ENCODE data around the gene GTSF1L. TPM values are rescaled to one million over a fixed set of nuclear protein-coding genes. Genes with fewer than 3 reads are reported as not detected.

Gene GTSF1L
- polyA plus RNA-seq, 4 donors = not detected

DNA sequence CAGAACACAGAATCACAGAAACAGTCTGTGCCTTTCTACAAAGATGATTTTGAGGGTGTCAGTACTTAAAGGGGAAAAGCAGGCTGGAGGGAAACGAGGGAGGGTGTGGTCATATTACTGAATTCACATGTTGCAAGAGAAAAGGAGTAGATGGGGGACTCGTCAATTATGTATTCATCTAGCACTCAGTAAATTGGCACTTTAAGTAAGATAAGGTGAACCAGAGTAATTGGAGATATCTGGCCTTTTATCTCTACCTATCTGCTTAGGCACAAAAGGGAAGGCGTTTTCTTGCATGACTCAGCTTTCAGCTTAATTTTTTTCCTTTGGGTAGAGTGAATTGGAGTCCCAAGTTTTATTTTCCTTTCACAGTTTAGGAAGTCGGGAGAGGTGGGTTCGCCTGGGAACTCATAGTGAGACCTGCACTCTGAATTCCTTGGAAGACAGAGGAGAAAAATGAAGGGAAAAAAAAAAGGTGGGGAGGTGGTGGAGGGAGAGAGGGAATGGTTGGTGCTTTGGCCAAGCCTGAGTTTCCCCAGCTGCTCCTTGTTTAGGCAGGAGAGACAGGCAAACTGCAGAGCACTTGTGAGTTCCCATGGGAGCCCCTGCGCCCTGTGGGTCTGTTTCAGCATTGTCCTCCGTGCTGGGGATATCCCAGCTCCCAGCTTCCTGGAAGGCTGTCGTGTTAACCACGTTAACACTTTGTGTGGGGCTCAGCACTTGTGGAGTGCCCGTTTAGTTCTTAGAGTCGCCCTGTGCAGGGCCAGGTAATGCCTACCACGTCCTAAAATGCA, 19.7 kb upstream of the GTSF1L start:
- DNase-seq (ENCODE audit: low read depth in 4 of 4, low spot score in 3 of 4) = no peak

DNA sequence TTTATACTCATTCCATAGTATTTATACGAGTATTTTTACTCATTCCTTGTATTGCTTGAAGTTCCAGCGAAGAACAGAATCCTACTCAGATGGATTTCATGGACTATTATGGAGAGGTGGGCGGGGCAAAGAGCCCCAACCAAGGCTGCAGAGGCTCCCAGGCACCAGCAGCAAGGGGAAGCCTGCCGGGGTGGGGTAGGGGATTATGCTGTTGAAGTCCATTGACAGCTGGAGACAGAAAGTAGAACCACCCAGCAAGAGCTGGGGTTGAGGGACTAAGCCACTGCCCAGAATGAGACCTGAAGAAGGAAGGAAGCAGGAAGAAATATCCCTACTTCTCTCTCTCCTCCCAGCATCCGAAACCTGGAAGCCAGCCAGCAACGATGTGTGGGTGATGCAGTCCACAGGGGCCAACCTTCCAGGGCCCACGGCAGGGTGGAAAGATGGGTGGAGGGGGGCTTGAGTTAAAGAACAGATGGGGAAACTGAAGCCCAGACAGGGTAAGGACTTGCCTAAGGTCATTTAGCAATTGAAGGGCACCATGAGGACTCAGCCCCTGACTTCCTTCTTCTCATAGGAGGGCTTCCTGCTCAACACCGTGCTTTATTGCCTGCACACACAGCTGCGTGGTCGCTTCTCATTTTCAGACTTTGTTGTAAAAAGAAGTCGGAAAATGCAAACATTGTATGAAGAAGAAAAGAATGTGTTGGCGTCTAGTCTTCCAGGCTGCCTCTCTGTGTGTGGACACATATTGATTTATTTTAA, 18.3 kb upstream of the GTSF1L start:
- no peak for DNase-seq (ENCODE audit: low read depth in 4 of 4, low spot score in 3 of 4)

DNA sequence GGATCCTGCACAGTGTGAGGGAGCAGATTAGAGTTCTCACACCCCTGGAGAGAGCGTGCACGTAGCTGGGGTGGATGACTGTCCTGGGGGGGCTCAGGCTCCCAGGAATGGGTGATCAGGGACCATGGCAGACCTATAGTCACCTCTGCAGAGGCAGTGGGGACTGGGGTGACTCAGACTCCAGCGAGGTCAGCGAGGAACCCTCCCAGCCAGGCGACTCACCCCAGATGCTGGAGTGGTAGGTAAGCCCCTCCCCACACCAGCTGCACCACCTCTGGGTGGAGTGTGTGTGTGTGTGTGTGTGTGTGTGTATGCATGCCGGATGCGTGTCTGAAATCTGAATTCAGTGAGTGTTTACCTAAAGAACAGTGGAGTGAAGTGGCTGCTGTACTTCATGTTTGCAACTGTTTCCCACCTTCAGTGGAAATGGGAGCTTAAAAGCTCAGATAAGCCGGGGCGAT, 17.4 kb upstream of the GTSF1L start:
- no peak for DNase-seq (ENCODE audit: low read depth in 4 of 4, low spot score in 3 of 4)

DNA sequence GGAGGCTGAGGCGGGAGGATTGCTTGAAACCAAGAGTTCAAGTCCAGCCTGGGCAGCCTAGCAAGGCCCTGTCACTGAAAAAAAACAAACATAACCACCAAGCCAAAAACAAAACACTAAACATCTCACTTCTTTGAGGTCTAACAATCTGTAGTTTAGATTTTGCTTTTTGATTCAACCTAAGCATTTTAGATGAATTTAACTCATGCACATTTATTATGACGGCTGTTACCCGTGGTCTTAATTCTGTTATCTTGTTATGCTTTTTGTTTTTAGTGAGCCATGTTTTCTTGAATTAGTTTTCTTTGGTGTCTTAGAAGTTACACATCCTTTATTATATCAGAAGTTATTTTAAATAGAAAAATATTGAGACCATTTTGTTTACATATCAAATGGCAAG, 13.8 kb upstream of the GTSF1L start:
- no peak for DNase-seq (ENCODE audit: low read depth in 4 of 4, low spot score in 3 of 4)

DNA sequence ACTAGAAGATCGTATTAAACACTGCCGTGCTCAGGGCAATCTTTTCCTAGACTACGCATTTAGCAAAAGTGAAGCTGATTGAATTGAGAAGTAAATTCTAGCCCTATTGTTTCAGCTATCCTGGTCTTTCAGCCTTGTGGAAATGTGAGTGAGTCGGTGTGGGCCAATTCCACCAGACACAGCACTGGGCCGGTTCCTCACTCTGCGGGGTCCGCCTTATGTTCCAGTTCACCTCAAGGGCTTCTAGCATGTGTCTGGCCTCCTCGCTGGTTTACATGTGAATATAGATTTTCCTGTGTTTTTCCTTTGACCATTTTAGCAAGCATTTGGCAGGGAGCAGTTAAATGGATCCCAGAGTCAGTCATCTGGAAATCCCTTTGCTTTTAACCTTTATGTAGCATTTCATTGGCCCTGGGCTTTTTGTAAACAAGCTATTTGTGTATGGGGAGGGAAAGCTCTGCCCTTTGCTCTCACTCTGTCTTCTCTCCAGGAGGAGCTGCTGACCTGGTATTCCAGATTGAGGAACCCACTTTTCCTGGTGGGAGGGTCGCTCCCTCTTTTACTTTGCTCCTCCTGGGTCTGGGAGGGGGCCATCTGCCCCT, 12.4 kb upstream of the GTSF1L start:
- DNase-seq (ENCODE audit: low read depth in 4 of 4, low spot score in 3 of 4) = no peak

DNA sequence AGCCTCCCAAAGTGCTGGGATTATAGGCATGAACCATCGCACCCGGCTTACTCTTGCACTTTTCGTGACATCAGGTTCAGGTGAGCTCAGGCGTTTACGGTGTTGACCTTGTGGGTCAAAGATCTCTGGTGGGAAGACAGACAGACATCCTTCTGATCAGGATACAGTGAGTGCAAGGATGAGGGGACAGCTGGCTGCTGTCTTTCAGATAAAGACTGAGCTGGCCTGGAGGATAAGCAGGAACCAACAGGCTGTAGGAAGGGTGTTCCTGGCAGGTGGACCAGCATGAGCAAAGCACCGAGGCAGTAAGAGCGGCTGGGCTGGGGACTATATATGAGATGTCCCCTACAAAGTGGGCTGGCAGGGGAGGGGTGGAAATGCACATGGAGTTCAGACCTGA, 11.1 kb upstream of the GTSF1L start:
- DNase-seq (ENCODE audit: low read depth in 4 of 4, low spot score in 3 of 4) = no peak

DNA sequence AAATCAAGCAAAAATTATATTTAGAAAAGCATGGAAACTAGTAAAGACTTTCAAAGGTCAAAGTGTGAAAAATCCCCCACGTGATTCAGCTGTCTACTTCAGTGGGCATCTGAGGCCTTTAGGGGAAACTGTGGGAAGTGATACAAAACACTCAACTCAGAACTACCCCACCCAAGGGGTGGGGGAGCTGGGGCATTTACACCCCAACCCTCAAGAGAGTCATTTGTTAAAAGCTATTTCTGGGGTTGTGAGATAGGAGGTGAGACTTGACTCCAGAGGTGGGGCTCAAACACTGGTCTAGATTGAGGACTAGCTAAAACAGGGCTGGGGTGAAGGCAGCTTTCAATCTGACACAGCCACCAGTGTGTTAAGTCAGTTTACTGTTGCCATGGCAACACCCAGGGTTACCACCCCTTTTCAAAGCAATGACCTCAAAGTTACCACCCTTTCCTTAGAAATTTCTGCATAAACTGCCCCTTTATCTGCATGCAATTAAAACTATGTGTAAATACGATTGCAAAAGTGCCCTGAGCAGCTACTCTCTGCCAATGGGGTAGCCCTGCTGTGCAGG, 9.9 kb upstream of the GTSF1L start:
- no peak for DNase-seq (ENCODE audit: low read depth in 4 of 4, low spot score in 3 of 4)

DNA sequence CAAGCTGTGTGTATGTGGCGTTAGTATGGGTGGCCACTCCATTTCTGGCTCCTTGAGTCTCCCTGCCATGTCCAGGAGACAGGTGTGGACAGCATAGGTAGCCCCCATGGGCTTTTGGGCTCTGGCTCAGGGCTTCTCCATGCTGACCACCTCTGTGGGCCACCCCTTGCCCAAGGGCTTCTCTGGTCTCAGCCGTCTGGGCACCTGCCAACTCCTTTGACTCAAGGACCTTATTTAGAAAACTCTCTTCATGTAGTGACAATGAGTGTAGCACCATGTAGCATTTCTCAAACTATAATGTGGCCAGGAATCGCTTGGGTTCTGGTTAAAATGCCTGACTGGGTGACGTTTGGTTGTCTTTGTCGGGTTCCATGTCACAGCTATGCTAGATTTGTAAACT, 5.1 kb upstream of the GTSF1L start:
- no peak for DNase-seq (ENCODE audit: low read depth in 4 of 4, low spot score in 3 of 4)

DNA sequence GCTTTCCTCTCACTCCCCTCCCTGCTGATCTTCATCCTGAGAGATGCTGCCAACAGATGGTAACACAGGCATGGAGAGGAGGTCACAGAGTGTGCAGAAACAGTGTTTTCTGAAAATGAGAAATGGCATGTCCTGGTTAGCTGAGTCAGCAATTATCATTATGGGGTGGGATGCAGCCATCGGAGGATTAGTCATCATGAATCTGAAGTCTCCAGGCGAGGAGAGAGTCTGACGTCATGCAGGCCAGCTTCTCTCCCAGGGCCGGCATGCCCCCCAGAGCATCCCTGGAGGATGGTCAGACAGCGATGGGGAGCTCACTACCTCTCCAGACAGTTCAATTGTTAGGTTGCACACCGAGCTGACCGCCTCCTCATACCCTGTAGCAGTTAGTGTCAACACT, 4.7 kb upstream of the GTSF1L start:
- no peak for DNase-seq (ENCODE audit: low read depth in 4 of 4, low spot score in 3 of 4)

DNA sequence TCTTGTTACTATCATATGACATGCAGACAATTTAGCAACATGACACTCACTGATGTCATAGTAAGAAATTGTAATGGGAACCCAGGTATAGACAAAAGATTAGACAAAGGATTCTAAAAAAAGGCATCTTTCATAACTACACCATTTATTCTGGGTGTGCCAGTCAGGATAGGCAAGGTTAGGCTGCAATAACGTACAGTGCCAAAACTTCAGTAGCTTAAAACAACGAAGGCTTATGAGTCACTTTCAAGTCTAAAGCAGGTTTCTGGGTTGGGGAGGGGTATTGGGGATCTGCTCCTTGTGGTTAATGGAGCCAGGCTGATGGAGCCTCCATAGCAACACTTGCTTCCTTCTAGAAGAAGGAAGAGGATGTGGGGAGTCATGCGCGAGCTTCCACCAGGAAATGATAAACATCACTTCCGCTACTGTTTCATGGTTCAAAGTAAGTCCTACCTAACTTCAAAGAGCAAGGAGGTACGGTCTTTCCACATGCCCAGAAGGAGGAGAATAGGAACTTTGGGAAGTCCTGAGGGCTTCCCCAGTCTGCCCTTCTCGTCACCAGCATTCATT, 2.0 kb upstream of the GTSF1L start:
- no peak for DNase-seq (ENCODE audit: low read depth in 4 of 4, low spot score in 3 of 4)

DNA sequence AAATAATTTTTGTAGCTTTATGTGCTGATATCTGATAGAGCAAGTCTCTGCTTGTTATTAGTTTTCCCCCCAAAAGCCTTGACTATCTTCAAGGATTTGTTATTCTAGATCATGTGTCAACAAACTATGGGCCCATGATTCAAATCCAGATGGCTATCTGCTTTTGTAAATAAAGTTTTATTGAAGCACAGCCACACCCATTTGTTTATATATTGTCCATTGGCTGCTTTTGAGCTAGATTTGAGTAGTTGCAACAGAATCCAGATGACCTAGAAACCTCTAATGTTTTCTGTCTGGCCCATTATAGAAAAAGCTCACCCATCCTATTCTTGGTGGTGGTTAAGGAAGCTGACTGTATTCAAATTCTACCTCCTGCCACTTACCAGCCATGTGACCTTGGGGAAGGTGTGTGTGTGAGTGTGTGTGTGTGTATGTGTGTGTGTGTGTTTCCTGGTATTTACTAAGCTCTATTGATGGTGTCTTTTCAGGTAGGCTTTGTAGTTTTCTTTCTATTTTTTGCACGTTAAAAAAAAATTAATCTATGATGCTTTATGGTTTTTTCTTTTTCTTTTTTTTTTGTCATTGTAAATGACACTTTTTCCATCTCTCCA, 1.3 kb upstream of the GTSF1L start:
- no peak for DNase-seq (ENCODE audit: low read depth in 4 of 4, low spot score in 3 of 4)

DNA sequence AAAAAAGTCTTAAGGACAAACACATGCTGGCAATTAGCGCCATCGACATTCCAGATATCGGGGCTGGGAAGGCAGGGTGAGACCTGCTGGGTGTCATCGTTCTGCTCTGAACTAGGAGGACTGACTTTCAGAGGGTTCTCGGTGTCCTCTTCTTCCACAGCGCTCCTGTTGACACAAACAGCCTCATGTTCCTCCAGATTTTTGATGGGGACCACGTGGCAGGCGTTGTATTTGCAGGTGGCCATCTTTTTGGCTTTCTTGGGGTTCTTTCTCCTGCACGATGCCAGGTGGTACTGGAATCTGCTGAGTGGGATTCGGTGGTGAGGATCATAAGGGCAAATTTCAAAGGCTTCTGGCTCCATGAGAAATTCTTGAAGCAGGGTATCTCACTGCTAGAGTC, 469 bp downstream of the GTSF1L start:
- no peak for DNase-seq (ENCODE audit: low read depth in 4 of 4, low spot score in 3 of 4)

DNA sequence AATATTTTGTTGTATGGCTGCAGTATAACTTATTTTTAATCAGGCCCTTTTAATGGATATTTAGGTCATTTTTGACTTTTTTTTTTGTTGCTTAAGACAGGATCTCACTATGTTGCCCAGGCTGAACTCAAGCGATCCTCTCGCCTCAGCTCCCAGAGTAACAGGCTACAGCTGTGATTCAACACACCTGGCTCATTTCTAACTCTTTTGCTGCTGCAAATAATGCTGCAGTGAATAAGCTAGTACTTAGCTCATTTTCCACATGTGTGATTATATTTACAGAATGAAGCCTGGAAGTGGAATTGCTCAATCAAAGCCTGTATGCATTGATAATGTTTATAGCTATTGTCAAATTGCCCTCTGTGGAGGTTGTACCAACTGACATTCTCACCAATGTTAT, 1.1 kb downstream of the GTSF1L start:
- no peak for DNase-seq (ENCODE audit: low read depth in 4 of 4, low spot score in 3 of 4)

DNA sequence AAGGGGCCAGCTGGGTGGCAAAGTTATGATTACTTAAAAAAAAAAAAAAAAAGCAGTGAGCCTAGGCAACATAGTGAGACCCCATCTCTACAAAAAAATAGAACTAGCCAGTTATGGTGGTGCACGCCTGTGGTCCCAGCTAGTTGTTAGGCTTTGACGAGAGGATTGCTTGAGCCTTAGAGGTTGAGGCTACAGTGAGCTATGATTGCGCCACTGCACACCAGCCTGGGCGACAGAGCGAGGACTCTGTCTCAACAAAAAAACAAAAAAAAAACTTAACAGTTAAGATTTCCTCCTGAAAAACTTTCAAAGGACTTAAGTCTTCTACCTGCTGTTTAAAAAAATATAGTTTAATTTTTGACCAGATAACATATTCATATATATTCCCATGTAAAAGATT, 2.4 kb downstream of the GTSF1L start:
- DNase-seq (ENCODE audit: low read depth in 4 of 4, low spot score in 3 of 4) = no peak

DNA sequence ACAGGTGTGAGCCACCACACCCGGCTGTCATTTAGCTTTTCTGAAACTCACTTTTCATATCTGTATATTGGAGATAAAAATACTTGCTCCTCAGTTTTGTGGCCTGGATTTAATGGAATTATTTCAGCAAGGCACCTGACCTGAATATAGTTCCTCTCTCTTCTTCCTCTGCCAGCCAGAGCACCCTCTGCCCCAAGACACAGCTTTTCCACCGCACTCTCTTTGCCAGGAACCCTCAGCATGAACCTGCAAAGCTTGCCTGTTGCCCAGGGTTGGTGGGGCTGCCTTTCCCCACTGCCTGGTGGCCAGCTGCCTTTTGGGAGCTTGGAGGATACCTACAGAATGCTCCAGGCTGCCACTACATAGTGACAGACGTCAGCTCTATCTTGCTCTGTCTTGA, 3.1 kb downstream of the GTSF1L start:
- DNase-seq (ENCODE audit: low read depth in 4 of 4, low spot score in 3 of 4) = no peak

DNA sequence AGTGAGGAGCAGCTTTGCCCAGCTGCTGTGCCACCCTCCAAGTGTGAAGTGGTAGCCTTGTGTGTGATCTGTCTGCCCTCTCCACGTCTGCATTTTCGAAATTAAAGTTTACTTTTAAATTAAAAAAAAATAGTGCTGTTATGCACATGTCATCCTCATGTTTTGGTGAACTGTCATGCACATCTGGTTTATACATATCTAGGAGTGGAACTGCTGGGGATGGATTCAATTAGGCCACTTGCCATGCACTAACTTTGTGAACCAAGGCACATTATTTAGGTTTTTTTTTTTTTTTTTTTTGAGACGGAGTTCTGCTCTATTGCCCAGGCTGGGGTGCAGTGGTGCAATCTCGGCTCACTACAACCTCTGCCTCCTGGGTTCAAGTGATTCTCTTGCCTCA, 3.6 kb downstream of the GTSF1L start:
- DNase-seq (ENCODE audit: low read depth in 4 of 4, low spot score in 3 of 4) = no peak

DNA sequence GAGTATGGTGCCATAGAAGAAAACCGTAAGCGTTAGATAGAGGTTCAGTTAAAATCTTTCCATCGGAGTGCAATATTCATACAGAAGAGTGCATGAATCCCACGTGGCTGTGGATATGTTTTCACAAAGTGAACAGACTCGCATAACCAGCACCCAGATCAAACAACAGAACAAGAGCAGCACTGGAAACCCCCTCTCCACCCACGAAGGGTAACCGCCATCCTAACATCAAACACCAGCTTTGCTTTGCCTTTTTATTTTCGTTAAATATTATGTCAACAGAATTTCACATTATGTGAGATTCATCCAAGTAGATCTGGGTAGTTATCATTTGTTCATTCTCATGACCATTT, 4.7 kb downstream of the GTSF1L start:
- no peak for DNase-seq (ENCODE audit: low read depth in 4 of 4, low spot score in 3 of 4)

DNA sequence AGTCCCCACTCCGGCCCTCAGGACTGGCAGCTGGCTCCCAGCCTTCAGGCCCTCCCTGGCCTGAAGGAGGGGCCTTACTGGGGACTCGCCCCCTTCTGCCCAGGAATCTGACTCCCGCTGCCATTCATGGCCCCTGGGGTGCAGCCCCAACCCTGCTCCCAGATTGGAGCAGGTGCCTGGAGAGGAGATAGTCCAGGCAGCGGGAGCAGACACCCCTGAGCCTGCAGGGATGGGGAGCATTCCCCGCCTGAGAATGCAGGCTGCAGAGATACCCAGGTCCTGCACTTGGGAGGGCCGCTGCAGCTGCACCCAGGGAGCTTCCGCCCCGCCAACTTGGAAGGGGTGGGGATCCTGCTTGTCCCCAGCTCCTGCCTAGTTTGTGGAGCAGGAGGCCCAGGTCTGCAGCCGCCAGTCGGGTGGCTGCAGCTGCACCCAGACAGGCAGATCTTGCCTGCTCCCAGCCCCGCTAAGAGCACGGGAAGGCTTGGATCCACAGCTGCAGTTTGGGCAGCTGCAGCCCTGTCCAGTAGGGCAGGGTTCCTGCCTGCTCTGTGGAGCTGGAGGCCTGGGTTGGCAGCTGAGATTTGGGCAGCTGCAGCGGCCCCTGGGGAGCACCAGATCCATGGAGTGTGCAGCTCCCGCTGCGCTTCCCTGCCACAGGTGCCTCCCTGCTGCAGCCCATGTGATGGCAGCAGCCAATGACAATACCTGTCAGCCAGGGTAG, 5.2 kb downstream of the GTSF1L start:
- no peak for DNase-seq (ENCODE audit: low read depth in 4 of 4, low spot score in 3 of 4)

DNA sequence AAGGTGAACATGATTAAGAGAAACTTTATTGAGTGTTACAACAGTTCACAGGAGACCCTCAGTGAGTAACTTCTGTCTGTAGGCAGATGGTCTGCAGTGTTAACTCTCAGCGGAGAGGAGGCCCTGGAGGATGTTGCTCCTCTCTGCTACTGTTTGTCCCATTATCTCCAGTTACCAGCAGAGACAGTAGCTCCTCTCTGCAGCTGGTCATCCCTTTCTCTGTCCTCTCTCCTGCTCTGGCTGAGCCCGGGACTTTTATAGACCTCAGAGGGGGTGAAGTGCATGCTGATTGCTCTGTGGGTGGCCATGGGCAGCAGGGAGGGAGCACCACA, 5.7 kb downstream of the GTSF1L start:
- DNase-seq (ENCODE audit: low read depth in 4 of 4, low spot score in 3 of 4) = no peak

DNA sequence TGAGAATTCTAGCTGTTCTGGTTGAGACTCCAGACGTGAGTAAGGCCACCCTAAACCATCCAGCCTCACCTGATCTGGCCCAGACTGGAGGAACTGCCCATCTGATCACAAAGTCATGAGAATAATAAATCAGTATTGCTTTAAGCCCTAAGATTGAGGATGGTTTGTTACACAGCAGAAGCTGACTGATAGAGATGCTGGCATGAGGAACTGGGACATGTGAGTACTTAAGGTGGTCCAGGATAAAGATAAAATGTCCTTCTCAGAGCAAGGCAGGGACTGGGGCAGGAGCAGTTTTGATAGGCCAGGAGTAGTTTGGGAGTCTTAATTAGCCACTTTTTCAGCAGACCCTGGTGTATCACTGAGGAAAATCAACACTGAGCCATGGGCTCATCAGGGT, 6.8 kb downstream of the GTSF1L start:
- DNase-seq (ENCODE audit: low read depth in 4 of 4, low spot score in 3 of 4) = no peak

All from right renal pelvis (tissue), 4 donors.